Ovary (tissue), 3 donors: ENCODE results near the gene SQSTM1.

Experiments used
- CTCF ChIP-seq, 3 donors: fragments of 450-650 bp in 2 of 3; fragments of 200-600 bp in 1 of 3; IDR thresholded peaks; one replicate each; pipeline versions ENCODE4 v1.5.1 to v1.8.0; 2016 to 2022; ENCODE audit warnings: antibody characterized with exemption in 3 of 3, mild to moderate bottlenecking in 1 of 3
- EP300 ChIP-seq: sonication (generic); formaldehyde crosslinking; IDR thresholded peaks from one replicate; pipeline ENCODE4 v1.6.1; 2017; ENCODE audit warnings: antibody characterized with exemption
- donor health status: DM: no; HTN: no; CAD: no.

GRCh38 chr5:179783128-179783527, 37.6 kb upstream of the SQSTM1 start:
- TF ChIP-seq CTCF (IDR thresholded peaks at IDR 0.05) (no peak), EP300 (no peak)
